ENCODE results near the gene ANKRD18A. TPM values are rescaled to one million over a fixed set of nuclear protein-coding genes. Genes with fewer than 3 reads are reported as not detected.

ANKRD18A gene
- total RNA-seq, 1 donor from 2014 or later = 0.10 TPM

- Mint-ChIP-seq H3K36me3 (ENCODE audit: low read depth, unreplicated experiment) (no peaks in the 10 kb centered on the region), H3K4me3 (ENCODE audit: unreplicated experiment) (no peak overlapping the region), H3K9me3 (ENCODE audit: unreplicated experiment) (no peaks in the 10 kb centered on the region), H3K27ac (ENCODE audit: unreplicated experiment) (no peak overlapping the region), H3K27me3 (ENCODE audit: unreplicated experiment) (no peaks in the 10 kb centered on the region), H3K4me1 (ENCODE audit: unreplicated experiment) (no peaks in the 10 kb centered on the region)
- no peak for DNase-seq (ENCODE audit: low spot score)
- TF ChIP-seq, protein P1, sequence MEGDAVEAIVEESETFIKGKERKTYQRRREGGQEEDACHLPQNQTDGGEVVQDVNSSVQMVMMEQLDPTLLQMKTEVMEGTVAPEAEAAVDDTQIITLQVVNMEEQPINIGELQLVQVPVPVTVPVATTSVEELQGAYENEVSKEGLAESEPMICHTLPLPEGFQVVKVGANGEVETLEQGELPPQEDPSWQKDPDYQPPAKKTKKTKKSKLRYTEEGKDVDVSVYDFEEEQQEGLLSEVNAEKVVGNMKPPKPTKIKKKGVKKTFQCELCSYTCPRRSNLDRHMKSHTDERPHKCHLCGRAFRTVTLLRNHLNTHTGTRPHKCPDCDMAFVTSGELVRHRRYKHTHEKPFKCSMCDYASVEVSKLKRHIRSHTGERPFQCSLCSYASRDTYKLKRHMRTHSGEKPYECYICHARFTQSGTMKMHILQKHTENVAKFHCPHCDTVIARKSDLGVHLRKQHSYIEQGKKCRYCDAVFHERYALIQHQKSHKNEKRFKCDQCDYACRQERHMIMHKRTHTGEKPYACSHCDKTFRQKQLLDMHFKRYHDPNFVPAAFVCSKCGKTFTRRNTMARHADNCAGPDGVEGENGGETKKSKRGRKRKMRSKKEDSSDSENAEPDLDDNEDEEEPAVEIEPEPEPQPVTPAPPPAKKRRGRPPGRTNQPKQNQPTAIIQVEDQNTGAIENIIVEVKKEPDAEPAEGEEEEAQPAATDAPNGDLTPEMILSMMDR (IDR thresholded peaks at IDR 0.05; ENCODE audit: unreplicated experiment) = no peak
These were observed 93.8 kb downstream of the ANKRD18A start for GRCh38 chr9:38526591-38526990.

DNA sequence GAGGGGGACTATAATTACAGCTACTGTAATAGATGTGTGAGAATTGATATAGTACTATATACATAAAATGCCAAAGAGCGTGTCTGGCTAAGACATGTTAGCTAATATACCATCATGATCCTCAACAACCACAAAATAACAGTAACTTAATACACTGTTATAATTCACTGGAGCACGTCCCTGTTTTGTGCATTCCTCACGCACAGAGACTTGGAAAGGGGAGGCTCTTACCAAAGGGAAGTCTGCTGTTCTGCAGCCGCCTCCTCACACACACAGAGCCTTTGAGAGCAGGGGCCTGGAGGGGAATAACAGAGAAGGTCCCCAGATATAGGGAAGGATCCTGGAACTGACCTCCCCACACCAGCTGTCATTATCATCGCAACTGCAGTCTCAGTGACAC is 97.3 kb downstream of the ANKRD18A start:
- H3K4me1 Mint-ChIP-seq (ENCODE audit: unreplicated experiment) = no peaks in the 10 kb centered on the region
- no peak for DNase-seq (ENCODE audit: low spot score)
- no peaks in the 10 kb centered on the region for H3K9me3 Mint-ChIP-seq (ENCODE audit: unreplicated experiment)
- no peak overlapping the region for H3K4me3 Mint-ChIP-seq (ENCODE audit: unreplicated experiment)
- no peaks in the 10 kb centered on the region for H3K27me3 Mint-ChIP-seq (ENCODE audit: unreplicated experiment)
- TF ChIP-seq, protein P1 (IDR thresholded peaks at IDR 0.05; ENCODE audit: unreplicated experiment) = no peak
- no peak overlapping the region for H3K27ac Mint-ChIP-seq (ENCODE audit: unreplicated experiment)
- H3K36me3 Mint-ChIP-seq (ENCODE audit: low read depth, unreplicated experiment) = no peaks in the 10 kb centered on the region

DNA sequence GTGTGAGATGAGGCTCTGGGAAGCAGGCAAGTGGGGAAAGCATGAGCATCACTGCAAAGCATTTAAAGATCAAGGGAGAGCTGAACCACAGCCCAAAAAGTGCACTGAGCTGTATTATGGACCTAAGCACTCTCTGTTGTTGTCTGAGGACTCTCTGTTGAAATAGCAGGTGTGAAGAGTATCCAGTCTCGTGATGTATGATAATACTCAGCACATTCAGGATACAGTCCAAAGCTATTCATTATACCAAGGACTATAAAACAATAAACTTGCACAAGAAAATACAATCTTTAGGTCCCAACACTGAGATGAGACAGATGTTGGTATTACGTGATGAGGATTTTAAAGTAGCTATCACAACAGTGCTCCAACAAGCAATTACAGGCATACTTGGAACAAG is 98.6 kb downstream of the ANKRD18A start:
- TF ChIP-seq, protein P1 (IDR thresholded peaks at IDR 0.05; ENCODE audit: unreplicated experiment) = no peak
- H3K4me3 Mint-ChIP-seq (ENCODE audit: unreplicated experiment) = no peak overlapping the region
- H3K27ac Mint-ChIP-seq (ENCODE audit: unreplicated experiment) = no peak overlapping the region
- DNase-seq (ENCODE audit: low spot score) = no peak
- no peaks in the 10 kb centered on the region for H3K27me3 Mint-ChIP-seq (ENCODE audit: unreplicated experiment)
- H3K4me1 Mint-ChIP-seq (ENCODE audit: unreplicated experiment) = no peaks in the 10 kb centered on the region
- no peaks in the 10 kb centered on the region for H3K9me3 Mint-ChIP-seq (ENCODE audit: unreplicated experiment)
- H3K36me3 Mint-ChIP-seq (ENCODE audit: low read depth, unreplicated experiment) = no peaks in the 10 kb centered on the region

Other genes with a start within 250 kb of the ANKRD18A start
- 18.7 TPM for gene ALDH1B1, start 227.9 kb downstream of the ANKRD18A start, total RNA-seq (ENCODE audit: unreplicated experiment)
- gene IGFBPL1, start 196.1 kb downstream of the ANKRD18A start, total RNA-seq (ENCODE audit: unreplicated experiment) = 9.1 TPM
- gene FAM240B, start 99.5 kb upstream of the ANKRD18A start, total RNA-seq (ENCODE audit: unreplicated experiment) = not detected